ENCODE data around the gene B4GAT1. TPM values are rescaled to one million over a fixed set of nuclear protein-coding genes. Genes with fewer than 3 reads are reported as not detected.
A peak's percentile ranks its signal among the peaks of the same experiment; 100 is the strongest.

B4GAT1 gene
- total and polyA plus RNA-seq, 2 of the 13 experiments (the other 11 are each of a cell fraction or from before 2014, with no cell fraction given) = 40.4 to 109 TPM

DNA sequence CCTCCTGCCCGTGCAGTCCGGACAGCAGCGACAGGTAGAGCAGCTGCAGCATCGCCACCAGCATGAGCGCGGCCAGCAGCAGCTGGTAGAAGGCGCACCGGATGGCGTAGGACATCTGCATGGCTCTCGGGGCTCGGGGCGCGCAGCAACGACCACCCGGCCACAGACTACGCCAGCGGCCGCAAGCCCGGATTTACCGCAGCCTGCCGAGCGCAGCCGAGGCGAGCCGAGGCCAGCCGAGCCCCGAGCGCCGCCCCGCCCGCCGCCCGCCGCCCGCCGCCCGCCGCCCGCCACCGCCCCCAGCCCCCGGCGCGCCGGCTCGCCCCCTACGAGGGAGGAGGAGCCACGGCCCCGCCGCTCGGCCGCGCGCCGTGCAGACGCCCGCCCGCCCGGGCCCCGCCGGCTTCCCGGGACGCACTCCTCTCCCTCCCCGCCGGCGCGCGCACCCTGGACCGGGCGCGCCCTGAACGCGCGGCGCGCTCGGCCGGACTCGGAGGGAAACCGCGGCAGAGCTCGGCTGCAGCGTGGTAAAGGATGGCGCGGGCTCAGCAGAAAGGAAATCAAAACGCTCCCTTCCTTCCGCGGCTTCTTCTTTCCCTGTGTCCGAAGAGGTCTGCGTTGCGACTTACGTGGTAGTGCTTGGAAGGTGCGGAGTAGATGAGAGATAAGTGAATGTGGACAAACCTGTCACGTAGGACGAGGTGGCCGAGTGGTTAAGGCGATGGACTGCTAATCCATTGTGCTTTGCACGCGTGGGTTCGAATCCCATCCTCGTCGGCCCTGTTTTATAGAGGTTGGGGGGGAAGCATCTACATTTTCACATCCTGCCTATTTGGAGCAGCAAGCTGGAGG, at the start of gene B4GAT1 (continued):
- TF ChIP-seq, protein P1, sequence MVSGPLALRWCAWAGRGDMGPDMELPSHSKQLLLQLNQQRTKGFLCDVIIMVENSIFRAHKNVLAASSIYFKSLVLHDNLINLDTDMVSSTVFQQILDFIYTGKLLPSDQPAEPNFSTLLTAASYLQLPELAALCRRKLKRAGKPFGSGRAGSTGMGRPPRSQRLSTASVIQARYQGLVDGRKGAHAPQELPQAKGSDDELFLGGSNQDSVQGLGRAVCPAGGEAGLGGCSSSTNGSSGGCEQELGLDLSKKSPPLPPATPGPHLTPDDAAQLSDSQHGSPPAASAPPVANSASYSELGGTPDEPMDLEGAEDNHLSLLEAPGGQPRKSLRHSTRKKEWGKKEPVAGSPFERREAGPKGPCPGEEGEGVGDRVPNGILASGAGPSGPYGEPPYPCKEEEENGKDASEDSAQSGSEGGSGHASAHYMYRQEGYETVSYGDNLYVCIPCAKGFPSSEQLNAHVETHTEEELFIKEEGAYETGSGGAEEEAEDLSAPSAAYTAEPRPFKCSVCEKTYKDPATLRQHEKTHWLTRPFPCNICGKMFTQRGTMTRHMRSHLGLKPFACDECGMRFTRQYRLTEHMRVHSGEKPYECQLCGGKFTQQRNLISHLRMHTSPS (CRISPR knock-in tag; IDR thresholded peaks at IDR 0.05; ENCODE audit: low read depth) = 0 out of 2 replicates have a peak, but pooled peaks have one; percentile 22
- TF ChIP-seq, protein P2, sequence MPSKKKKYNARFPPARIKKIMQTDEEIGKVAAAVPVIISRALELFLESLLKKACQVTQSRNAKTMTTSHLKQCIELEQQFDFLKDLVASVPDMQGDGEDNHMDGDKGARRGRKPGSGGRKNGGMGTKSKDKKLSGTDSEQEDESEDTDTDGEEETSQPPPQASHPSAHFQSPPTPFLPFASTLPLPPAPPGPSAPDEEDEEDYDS (CRISPR knock-in tag; IDR thresholded peaks at IDR 0.05) = 0 out of 2 replicates have a peak, but pooled peaks have one; percentile 11
- TF ChIP-seq SP4 (CRISPR knock-in tag; IDR thresholded peaks at IDR 0.05) (no peak; the same call in 1 of the 2 replicates), SRSF1 (optimal IDR thresholded peaks at IDR 0.05; ENCODE audit: low read depth, low read length) (no peak), ZNF264 (CRISPR knock-in tag; IDR thresholded peaks at IDR 0.05) (no peak), KAT2B (IDR thresholded peaks at IDR 0.05; ENCODE audit: borderline replicate concordance, low read depth, low read length) (no peak), MTF2 (CRISPR knock-in tag; IDR thresholded peaks at IDR 0.05; ENCODE audit: borderline replicate concordance) (no peak), ZNF143 (CRISPR knock-in tag; IDR thresholded peaks at IDR 0.05) (no peak; the same call in 1 of the 2 replicates), ZNF17 (CRISPR knock-in tag; IDR thresholded peaks at IDR 0.05) (no peak), NFE2L2 (IDR thresholded peaks at IDR 0.05; ENCODE audit: low read length) (no peak), ETV6 (CRISPR knock-in tag; conservative IDR thresholded peaks at IDR 0.05) (no peak), SUZ12 (IDR thresholded peaks at IDR 0.05; ENCODE audit: low read depth, low read length) (no peak)
- TF ChIP-seq, protein P3, sequence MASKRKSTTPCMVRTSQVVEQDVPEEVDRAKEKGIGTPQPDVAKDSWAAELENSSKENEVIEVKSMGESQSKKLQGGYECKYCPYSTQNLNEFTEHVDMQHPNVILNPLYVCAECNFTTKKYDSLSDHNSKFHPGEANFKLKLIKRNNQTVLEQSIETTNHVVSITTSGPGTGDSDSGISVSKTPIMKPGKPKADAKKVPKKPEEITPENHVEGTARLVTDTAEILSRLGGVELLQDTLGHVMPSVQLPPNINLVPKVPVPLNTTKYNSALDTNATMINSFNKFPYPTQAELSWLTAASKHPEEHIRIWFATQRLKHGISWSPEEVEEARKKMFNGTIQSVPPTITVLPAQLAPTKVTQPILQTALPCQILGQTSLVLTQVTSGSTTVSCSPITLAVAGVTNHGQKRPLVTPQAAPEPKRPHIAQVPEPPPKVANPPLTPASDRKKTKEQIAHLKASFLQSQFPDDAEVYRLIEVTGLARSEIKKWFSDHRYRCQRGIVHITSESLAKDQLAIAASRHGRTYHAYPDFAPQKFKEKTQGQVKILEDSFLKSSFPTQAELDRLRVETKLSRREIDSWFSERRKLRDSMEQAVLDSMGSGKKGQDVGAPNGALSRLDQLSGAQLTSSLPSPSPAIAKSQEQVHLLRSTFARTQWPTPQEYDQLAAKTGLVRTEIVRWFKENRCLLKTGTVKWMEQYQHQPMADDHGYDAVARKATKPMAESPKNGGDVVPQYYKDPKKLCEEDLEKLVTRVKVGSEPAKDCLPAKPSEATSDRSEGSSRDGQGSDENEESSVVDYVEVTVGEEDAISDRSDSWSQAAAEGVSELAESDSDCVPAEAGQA (IDR thresholded peaks at IDR 0.05; ENCODE audit: low read depth) = no peak
- TF ChIP-seq, protein P3 (CRISPR knock-in tag; IDR thresholded peaks at IDR 0.05; ENCODE audit: borderline replicate concordance) = peak; percentile 37; the same call in 1 of the 2 replicates
- TF ChIP-seq, protein P4, sequence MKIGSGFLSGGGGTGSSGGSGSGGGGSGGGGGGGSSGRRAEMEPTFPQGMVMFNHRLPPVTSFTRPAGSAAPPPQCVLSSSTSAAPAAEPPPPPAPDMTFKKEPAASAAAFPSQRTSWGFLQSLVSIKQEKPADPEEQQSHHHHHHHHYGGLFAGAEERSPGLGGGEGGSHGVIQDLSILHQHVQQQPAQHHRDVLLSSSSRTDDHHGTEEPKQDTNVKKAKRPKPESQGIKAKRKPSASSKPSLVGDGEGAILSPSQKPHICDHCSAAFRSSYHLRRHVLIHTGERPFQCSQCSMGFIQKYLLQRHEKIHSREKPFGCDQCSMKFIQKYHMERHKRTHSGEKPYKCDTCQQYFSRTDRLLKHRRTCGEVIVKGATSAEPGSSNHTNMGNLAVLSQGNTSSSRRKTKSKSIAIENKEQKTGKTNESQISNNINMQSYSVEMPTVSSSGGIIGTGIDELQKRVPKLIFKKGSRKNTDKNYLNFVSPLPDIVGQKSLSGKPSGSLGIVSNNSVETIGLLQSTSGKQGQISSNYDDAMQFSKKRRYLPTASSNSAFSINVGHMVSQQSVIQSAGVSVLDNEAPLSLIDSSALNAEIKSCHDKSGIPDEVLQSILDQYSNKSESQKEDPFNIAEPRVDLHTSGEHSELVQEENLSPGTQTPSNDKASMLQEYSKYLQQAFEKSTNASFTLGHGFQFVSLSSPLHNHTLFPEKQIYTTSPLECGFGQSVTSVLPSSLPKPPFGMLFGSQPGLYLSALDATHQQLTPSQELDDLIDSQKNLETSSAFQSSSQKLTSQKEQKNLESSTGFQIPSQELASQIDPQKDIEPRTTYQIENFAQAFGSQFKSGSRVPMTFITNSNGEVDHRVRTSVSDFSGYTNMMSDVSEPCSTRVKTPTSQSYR (CRISPR knock-in tag; IDR thresholded peaks at IDR 0.05; ENCODE audit: borderline replicate concordance) = no peak
- TF ChIP-seq, protein P5, sequence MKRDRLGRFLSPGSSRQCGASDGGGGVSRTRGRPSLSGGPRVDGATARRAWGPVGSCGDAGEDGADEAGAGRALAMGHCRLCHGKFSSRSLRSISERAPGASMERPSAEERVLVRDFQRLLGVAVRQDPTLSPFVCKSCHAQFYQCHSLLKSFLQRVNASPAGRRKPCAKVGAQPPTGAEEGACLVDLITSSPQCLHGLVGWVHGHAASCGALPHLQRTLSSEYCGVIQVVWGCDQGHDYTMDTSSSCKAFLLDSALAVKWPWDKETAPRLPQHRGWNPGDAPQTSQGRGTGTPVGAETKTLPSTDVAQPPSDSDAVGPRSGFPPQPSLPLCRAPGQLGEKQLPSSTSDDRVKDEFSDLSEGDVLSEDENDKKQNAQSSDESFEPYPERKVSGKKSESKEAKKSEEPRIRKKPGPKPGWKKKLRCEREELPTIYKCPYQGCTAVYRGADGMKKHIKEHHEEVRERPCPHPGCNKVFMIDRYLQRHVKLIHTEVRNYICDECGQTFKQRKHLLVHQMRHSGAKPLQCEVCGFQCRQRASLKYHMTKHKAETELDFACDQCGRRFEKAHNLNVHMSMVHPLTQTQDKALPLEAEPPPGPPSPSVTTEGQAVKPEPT (CRISPR knock-in tag; IDR thresholded peaks at IDR 0.05; ENCODE audit: low read depth) = no peak
